GM19397 (cell line): ENCODE results near the gene KCNG2.

Experiments used
- ATAC-seq: cut with Tn5 transposase; IDR thresholded peaks from one replicate; pipeline ENCODE4 v1.9.1; 2021; ENCODE audit warnings: mild to moderate bottlenecking, moderate library complexity; ENCODE audit not compliant: unreplicated experiment

KCNG2 gene

DNA sequence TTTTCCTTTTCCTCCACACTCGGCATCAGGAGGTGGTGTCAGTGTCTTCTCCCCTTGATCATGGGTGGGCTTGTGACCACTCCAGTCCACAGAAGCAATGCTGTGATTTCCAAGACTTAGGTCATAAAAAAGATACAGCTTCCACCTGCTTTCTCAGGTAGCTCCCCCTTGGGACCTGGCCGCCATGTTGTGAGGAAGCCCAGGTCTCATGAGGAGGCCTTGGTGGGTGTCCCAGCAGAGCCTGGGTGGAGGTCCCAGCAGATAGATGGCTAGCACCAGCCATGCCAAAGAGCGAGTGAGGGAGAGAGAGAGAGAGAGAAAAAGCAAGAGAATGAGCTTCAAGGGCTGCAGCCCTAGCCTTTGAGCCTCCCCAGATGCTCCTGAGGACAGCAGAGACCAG is 137.8 kb downstream of the KCNG2 start:
- ATAC-seq = no peak

DNA sequence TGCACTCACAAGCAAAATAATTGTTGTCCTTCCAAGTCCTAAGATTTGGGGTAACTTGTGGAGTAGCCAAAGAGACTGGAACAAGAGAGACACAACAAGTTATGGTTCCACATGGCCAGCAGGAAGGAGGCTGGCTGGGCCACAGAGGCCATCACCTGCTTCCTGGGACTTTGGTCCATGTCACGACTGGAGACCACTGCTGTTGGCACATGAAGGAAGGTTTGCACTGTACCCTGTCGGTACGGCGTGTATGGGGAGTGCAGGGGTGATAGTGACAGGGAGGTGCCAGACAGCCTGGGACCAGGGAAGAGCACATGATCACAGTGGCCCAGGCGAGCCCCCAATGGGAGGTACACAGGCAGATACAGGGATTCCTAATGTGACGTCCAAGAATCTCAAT is 138.2 kb downstream of the KCNG2 start:
- ATAC-seq = no peak

DNA sequence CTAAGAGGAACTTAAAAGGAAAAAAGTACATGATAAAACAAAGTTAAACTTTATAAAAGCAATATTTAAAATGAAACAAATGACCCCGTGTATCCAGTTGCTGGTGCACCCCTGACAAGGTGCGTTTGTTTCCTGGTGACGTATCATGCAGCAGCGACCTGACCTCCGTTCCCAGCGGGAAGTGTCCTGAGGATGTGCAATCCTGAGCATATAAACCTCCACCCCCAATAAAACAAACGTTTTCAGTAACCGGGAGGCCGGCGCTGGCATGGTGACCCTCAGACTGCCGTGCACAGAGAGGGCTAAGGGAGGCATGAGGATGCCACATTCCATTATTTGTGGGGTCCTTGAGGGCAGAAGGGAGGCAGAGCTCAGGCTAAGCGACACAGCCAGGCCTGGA is 138.9 kb downstream of the KCNG2 start:
- no peak for ATAC-seq

DNA sequence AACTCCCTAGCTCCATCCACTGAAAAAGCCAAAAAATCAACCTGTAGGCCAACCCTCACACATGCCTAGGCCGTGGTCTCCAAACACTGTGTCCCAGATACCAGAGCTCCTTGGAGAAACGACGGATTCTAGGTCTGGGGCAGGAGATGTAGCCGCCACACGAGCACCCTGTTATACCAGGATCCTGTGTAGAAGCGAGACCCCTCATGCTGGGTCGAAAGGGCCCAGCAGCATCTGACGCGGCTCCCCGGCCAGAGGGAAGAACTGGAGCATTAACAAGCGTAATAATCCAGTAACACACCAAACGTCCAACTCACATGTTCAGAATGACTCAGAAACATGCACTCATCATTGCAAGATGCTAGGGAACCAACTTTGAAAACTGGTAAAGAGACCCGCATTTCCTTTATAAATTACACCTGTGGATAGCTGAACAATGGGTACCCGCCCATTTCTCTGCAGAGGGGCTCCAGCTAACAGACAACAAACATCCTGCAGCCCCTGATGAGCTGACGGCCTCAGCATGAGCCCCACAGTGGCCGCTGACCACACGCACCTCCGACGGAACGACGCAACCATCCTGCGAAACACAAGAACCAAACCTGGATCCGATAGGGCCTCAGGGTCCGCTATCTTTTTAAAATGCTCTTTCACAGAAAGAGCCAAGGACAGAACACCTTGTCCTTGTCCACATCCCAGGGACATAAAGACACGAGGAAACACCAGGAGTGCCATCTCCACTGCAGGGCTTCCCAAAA is 139.5 kb downstream of the KCNG2 start:
- ATAC-seq = no peak

DNA sequence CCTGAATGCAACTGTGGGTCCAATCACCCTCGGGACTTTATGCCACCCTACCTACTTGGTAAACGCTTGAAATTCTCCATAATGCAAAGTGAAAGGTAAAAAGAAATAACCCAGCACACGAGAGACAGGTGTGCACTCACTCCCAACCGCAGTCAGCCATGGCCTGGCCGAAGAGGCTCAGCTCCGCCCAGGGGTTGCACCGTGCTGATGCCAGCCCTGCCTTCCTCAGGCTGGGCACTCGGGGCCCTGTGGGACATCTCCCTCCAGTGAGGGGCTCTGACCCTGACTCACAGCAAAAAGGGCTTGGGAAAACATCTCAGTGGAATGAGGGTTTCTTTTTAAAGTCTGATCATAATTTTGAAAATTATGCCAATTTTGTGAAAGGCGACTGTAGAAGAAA is 140.5 kb downstream of the KCNG2 start:
- no peak for ATAC-seq

DNA sequence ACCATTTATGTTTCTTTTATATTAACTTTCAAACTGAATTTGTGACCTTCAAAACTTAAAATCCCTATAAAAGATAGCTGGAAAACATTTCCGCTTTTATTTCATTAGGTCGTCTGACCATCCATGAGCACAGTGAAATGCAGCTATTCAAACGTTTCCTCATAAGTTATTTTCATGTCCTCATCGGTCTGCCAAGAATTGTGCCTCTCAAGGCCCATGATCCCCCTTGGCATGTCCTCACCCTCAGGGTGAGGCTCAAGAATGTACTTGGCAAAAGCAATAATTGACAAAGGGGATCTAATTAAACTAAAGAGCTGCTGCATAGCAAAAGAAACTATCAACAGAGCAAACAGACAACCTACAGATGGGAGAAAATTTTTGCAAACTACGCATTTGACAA is 141.4 kb downstream of the KCNG2 start:
- ATAC-seq = no peak

DNA sequence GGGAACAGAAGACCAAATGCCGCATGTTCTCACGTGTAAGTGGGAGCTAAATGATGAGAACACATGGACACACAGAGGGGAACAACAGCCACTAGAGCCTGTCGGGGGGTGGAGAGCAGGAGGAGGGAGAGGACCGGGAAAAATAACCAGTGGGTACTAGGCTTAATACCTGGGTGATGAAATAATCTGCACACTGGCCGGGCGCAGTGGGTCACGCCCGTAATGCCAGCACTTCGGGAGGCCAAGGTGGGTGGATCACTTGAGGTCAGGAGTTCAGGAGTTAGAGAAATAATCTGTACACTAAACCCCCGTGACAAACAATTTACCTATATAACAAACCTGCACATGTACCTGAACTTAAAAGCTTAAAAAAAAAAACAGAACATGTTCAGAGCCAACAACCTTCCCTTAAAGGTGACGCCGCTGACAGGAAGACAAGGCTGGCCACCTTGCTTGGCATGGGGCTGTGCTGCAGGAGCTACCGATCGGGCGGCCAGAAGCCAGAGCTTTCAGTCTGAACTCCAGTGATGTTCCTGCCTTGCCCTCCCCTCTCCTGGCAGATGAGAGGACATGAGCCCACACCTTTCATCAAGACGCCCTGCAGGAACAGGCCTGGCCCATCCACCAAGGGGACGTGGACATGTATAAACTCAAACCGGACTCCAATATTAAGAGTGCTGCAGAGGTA is 142.5 kb downstream of the KCNG2 start:
- no peak for ATAC-seq

DNA sequence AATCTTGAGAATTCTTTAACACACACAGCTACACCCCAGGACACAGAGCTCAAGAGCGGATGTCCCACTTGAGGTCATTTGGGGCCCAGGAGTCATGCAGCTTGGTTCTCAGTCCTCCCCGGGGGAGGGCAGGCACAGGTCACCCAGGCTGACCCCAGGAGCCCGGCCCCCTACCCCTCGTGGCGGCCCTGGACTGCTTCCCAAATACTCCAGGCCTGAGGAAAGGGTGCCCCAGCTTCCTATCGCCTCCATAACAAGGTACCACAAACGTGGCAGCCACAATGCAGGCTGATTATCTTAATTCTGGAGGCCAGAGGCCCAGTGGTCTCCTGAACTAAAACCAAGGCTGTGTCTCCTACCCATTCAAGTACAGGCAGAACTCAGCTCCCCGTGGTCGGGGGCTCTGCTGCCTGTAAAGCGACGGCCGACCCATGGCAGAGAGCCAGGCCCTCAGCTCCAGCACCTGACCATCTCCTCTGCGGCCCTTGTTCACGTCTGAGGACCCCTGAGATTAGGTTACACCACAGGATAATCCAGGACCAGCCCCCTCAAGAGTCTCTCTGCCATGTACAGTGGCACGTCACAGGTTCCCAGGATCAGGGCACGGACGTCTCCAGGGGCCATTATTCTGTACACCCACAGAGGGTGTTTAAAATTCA is 143.2 kb downstream of the KCNG2 start:
- no peak for ATAC-seq

DNA sequence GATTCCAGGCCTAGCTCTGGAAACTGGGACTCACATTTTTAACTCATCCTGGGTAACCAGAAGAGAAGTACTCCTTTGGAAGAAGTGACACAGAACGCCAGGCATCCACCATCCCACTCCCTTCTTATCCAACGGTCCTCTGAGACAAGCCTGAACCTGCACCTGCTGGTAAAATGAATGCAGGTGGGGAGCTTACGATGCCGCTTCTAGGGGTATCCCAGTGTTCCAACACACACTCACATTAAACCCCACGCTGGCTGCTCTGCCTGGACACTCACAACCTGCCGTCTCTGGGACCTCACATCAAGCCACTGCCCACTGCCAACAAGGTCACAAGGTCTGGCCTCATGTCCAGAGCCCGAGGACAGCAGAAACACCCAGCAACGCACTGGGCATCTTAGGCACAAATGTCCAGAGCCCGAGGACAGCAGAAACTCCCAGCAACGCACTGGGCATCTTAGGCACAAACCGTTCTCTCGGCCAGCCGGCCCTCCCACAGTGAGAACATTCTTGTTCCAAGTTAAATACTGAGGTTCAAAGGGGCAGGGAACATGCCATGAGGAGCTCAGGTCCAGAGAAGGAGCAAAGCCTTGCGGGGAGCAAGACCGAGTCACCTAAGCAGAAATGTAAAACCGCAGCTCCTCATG is 143.9 kb downstream of the KCNG2 start:
- no peak for ATAC-seq

DNA sequence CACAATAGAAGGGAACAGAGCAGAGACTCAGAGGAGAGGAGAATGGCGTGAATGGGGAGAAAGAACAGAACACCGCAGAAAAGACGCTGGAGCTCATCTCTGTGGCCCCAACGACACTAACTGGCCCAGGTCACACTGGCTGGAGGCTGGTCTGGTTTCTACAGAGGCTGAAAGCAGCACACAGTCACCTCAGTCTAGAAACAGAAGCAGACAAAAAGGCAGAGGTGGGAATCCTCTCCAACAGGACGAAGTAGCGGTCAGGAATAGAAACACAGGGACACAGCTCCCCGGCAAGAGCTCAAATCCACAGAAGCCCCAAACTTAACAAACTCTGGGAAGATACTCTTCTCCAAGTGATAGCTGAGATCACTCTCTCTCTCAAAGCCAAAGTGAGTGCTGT is 144.5 kb downstream of the KCNG2 start:
- no peak for ATAC-seq

DNA sequence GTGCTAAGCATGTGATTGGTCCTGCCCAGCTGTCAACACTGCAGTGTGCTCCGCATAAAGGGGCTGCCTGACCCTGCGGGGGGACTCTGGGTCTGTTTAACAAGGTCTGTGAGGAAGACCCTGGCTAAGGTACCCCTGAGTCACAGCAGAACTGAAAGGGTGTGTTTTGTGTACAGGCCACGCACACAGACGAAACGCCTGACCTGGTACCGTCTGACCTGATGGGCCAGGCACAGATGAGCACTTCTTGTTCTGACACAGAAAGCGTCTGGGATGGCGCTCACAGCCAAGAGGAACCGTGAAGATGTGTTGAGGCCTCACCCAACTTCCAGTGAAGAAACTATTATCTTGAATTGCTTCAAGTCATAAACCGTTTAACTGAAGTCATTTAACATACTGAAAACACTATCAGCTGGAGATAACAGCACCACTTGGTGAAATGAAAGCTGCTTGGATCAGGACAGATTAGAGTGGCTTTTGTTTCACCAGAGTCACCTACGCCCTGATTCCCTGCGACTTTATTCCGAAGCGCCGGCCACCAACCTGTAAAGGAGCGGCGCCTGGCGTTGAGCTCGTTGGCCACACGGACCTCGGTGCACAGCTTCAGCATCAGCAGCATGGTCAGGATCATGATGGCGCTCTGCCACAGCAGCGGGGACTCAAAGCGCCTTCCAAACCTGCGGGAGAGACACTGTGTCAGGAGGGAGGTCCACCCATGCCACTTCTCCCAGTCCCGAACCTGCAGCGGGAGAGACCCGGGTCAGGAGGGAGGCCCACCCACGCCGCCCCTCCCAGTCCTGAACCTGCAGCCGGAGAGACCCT is 145.3 kb downstream of the KCNG2 start:
- ATAC-seq = no peak

DNA sequence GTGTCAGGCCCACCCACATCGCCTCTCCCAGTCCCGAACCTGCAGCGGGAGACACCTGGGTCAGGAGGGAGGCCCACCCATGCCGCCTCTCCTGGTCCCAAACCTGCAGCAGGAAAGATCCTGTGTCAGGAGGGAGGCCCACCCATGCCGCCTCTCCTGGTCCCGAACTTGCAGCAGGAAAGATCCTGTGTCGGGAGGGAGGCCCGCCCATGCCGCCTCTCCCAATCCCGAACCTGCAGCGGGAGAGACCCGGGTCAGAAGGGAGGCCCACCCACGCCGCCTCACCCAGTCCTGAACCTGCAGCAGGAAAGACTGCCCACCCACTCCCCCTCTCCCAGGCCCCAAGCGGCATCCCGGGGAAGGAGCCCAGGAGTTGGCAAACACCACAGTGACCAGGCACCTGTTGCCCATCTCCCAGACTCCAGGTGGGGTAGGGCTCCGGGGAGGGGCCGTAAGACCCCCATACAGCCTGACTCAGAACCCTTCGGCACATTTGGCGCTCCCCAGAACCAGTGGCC is 145.9 kb downstream of the KCNG2 start:
- no peak for ATAC-seq

DNA sequence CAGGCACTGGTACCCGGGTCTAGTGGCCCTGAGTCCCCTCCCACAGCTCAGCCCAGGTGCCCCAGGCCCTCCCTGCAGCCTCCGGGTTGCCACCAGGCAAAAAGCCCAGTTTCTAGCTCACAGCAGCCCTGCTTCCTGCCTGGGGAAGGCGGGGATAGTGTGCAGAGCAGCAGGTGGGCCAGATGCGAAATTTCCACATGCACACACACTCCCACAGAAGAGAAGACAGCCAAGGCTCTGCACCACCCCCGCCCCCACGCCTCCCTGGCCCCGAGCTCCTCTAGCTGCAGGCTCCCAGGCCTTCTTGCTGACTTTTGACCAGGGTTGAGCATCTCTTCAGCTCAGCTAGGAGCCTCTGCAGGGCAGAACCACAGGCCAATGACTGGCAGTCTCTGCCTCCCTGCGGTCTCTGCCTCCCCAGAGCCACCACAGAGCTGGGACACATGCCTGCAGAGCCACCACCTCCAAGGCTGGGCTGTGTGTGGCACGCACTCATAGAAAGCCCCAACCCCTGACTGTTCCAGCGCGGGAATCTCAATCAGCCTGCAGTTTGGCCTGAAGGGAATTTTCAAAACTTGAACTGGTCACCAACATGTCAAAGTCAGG is 146.5 kb downstream of the KCNG2 start:
- no peak for ATAC-seq

DNA sequence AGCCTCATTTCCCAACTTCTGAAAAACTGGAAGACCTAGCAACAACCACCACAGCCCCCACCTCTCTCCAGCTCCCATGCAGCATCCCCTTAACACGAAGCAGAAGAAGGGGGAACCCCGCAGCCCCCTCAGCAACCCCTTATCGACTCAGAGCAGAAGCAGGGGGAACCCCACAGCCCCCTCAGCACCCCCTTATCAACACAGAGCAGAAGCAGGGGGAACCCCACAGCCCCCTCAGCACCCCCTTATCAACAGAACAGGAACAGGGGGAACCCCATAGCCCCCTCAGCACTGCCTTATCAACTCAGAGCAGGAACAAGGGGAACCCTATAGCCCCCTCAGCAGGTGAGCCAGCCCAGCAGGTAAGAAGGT is 147.0 kb downstream of the KCNG2 start:
- ATAC-seq = no peak

DNA sequence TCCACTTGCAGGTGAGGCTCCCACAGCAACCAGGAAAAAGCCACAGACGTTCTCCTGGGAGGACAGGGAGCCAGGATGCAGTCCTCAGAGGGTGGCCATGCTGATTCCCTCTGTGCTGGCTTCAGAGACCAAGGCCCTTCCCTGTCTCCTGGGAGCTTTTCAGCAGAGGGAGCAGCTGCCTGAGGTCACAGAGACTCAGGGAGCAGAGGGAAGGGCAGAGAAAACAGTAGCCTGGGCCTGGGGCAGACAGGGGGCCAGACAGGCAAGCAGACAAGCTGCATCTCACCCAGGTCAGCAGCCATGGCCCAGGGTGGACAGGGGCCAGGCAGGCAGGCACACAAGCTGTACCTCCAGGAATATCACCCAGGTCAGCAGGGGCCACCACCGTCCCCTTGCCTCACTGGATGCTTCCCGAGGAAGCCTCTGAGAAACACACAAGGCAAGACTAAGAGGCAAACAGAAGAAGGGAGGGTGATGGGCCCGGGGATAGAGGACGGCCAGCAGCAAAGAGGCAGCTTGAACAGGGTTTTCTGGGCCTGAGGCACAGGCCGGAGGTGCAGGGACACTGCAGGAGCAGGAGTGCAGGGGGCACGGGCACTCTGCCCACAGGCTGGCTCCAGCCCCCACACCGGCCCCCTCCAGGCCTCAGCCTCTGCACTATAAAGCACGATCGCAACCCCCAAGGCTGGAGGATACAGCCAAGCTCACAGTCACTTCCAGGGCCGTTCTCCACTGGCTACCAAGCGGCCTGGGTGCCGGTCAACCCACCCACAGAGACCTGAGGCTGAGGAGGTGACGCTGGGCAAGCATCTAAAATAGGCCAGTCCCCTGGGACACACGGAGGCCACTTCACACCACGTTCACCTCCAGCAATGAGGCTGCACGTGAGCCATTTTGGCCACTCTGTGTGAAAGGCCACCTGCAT is 147.6 kb downstream of the KCNG2 start:
- ATAC-seq = no peak

DNA sequence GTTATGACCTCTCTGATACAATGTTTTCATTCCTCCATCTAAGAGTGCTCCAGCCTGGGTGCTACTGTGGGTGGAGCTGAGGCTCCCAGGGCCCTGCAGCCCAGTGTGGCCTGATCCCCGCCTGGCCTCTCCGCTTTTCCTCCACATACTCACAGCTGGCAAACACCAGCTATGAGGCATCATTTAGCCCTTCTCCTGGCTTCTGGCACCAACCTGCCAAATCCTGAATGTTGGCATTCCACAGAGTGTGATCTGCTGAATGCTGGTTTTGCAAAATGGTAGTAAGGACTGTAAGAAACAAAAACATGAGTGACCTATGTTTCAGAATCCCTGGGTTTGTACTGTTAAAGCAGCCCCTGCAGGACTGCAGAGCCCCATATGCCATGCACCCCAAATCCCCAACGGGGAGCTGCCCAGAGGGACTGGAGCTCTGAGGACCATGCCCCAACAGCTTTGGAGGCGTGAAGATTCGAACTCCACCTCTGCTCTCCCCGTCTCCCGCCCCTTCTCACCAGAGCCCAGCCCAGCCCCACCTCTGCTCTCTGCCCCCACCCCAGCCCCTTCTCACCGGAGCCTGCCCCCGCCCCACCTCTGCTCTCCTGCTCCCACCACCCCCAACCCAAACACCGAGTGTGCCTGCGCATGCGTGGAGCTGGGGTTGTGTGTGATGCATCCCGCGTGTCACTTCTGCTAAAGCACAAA is 149.5 kb downstream of the KCNG2 start:
- no peak for ATAC-seq

DNA sequence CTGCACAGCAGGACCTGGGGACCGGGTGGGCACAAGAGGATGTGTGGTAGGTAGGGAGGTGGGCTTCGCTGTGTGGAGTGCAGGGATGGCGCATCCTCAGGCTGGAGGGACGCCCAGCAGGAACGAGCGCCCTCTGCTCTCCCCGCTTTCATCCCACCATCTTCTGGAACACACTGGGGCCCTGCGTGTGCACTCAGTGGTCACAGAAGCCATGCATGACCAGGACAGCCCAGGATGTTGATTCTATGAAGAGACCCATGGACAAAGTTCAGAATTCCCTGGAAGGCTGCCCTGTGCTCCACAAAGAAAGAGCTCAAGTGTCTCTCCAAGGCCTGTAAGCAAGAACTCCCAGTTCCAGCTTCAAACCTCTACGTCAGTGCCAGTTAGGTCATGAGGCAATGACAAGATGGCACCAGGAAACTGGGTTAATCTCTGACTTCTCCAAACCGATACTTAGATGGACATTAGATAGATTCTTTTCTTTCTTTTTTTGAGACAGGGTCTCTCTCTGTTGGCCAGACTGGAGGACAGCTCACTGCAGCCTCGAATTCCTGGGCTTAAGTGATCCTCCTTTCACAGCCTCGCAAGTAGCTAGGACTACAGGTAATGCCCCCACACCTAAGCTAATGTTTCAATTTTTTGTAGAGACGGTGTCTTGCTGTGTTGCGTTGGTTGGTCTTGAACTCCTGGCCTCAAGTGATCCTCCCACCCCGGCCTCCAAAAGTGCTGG is 150.3 kb downstream of the KCNG2 start:
- ATAC-seq = no peak
